Thyroid gland (tissue), 4 donors: ENCODE data around the gene LIMS2.

ENCODE experiments used
- CTCF ChIP-seq, 6 experiments: fragments of 200-600 bp in 3 of 6; fragments of 450-650 bp in 3 of 6; sonication (generic) in 3 of 6; IDR thresholded peaks; one replicate each; pipeline ENCODE4 v1.5.1; 2016 to 2019; ENCODE audit warnings: antibody characterized with exemption in 6 of 6, mild to moderate bottlenecking in 2 of 6, inconsistent platforms in 1 of 6, moderate library complexity in 1 of 6
- POLR2A ChIP-seq, 2 donors: fragments of 450-650 bp; IDR thresholded peaks; one replicate each; pipeline ENCODE4 v1.6.1; 2017; ENCODE audit warnings: antibody characterized with exemption in 2 of 2, mild to moderate bottlenecking in 2 of 2, moderate library complexity in 1 of 2

GRCh38 chr2:127685410-127686080 lies 10.2 kb upstream of the LIMS2 start:
- no peak for TF ChIP-seq POLR2A (IDR thresholded peaks at IDR 0.05)
- TF ChIP-seq CTCF (IDR thresholded peaks at IDR 0.05), result no peak
